Spleen (tissue), 11 donors: ENCODE results near the gene RNF212. TPM values are rescaled to one million over a fixed set of nuclear protein-coding genes. Genes with fewer than 3 reads are reported as not detected.

Experiments
- DNase-seq: peaks from one replicate; pipeline ENCODE4 v3.0.0-alpha.2; 2020
- H3K27ac ChIP-seq, 8 donors: fragments of 200-600 bp; sonication (generic) in 7 of 8; 1 replicate in 4 of 8; 2 replicates in 4 of 8; pipeline versions ENCODE4 v1.5.0 to v1.8.0; 2016 to 2021; ENCODE audit warnings: inconsistent platforms in 4 of 8, mild to moderate bottlenecking in 4 of 8, moderate library complexity in 1 of 8
- H3K27me3 ChIP-seq, 7 donors: fragments of 200-600 bp; sonication (generic) in 6 of 7; replicated peaks in 1 of 7; 1 replicate in 4 of 7; 2 replicates in 3 of 7; pipeline versions ENCODE4 v1.5.0 to v1.8.0; 2016 to 2021; ENCODE audit warnings: inconsistent platforms in 3 of 7, mild to moderate bottlenecking in 1 of 7
- H3K36me3 ChIP-seq, 6 donors: fragments of 200-600 bp; sonication (generic) in 5 of 6; 1 replicate in 4 of 6; 2 replicates in 2 of 6; pipeline versions ENCODE4 v1.5.0 to v1.8.0; 2016 to 2021; ENCODE audit warnings: inconsistent platforms in 2 of 6
- H3K4me1 ChIP-seq, 6 donors: fragments of 200-600 bp; sonication (generic) in 5 of 6; 1 replicate in 3 of 6; 2 replicates in 3 of 6; pipeline versions ENCODE4 v1.5.0 to v1.8.0; 2016 to 2021; ENCODE audit warnings: inconsistent platforms in 3 of 6
- H3K4me3 ChIP-seq, 8 donors: fragments of 200-600 bp; sonication (generic) in 7 of 8; 1 replicate in 4 of 8; 2 replicates in 4 of 8; pipeline versions ENCODE4 v1.5.0 to v1.8.0; 2016 to 2021; ENCODE audit warnings: inconsistent platforms in 4 of 8, mild to moderate bottlenecking in 4 of 8, moderate library complexity in 2 of 8
- H3K9me3 ChIP-seq, 8 donors: fragments of 200-600 bp; sonication (generic) in 7 of 8; 1 replicate in 4 of 8; 2 replicates in 4 of 8; pipeline versions ENCODE4 v1.5.0 to v1.8.0; 2016 to 2021; ENCODE audit warnings: inconsistent platforms in 4 of 8
- CTCF ChIP-seq, 11 experiments: fragments of 200-600 bp in 7 of 11; fragments of 450-650 bp in 4 of 11; sonication (generic) in 4 of 11; IDR thresholded peaks in 8 of 11; conservative IDR thresholded peaks in 3 of 11; 1 replicate in 7 of 11; 2 replicates in 4 of 11; pipeline versions ENCODE4 v1.4.0 to v1.8.0; 2016 to 2021; ENCODE audit warnings: antibody characterized with exemption in 11 of 11, inconsistent platforms in 4 of 11, mild to moderate bottlenecking in 1 of 11
- POLR2A ChIP-seq, 3 donors: fragments of 450-650 bp; IDR thresholded peaks; one replicate each; pipeline ENCODE4 v1.5.1; 2017; ENCODE audit warnings: antibody characterized with exemption in 3 of 3, mild to moderate bottlenecking in 1 of 3
- POLR2AphosphoS5 ChIP-seq, 3 donors: sonication (generic); formaldehyde crosslinking; IDR thresholded peaks; one replicate each; pipeline ENCODE4 v1.5.1; 2017; ENCODE audit warnings: antibody characterized with exemption in 3 of 3
- WGBS, 5 donors: extraction: QIAGEN DNeasy Blood & Tissue Kit in 3 of 5; methylation state at CpG; one replicate each; pipeline versions ENCODE4 v1.1.5 to v1.1.7; 2013 to 2018; 5-methylcytosine and 5-hydroxymethylcytosine counted together
- intact Hi-C: fragments of 100-400 bp; cut with DNase I; formaldehyde crosslinking; loops from one replicate; pipeline ENCODE4 v1.15.0; 2023; ENCODE audit warnings: low total_unique reads
- polyA plus RNA-seq, 3 donors: library from polyadenylated mRNA; stranded (reverse); fragments of 200-250 nt; gene quantifications; one replicate each; pipeline ENCODE4 v1.2.1, GENCODE V29; 2013
- total RNA-seq, 7 donors: library from RNA; depleted of rRNA in 3 of 7; stranded (reverse); fragments of >200 nt in 3 of 7; fragmentation: NEBNext Ultra II Directional in 4 of 7; extraction: Animal tissue kit (Norgen Biotek cat#: 25700) in 4 of 7; gene quantifications; one replicate each; pipeline versions ENCODE4 v1.1.0 to v1.2.1, GENCODE V29; 2016 to 2021
- donor health status: healthy with polysubstance abuse.
- donor health status: DM: no; HTN: no; CAD: no; lungs with moderate emphysema.
- donor health status: DM: no; HTN: no; CAD: no.
- donor health status: Bipolar disorder and iron deficiency.
- donor health status: healthy.
- donor health status: DM: no; HTN: no; CAD: no.
- donor health status: DM: yes; HTN: yes; CAD: no.

RNF212 gene
- total and polyA plus RNA-seq, 10 donors, result 0.46 to 5.6 (median 2.2) TPM

GRCh38 chr4:1040344-1041146, 72.8 kb downstream of the RNF212 start:
- H3K4me3 ChIP-seq, result no peak overlapping the region
- H3K36me3 ChIP-seq, result no peaks in the 10 kb centered on the region
- no peaks in the 10 kb centered on the region for H3K9me3 ChIP-seq
- intact Hi-C loops, result no loop called here
- DNase-seq, result no peak
- H3K4me1 ChIP-seq, result peaks cover 0 to 13% (median 1%) of the 10 kb centered on the region in 6 donors
- peaks cover 0 to 55% (median 20%) of the 10 kb centered on the region in 7 donors for H3K27me3 ChIP-seq
- WGBS, 5 donors, result 85 to 95% (median 87%) methylated on average over 6 to 21 of the region's 21 CpGs
- no peak overlapping the region for H3K27ac ChIP-seq
- TF ChIP-seq POLR2A (IDR thresholded peaks at IDR 0.05) (no peak), CTCF (IDR thresholded peaks at IDR 0.05 in 8 of 11, conservative IDR thresholded peaks at IDR 0.05 in 3 of 11) (no peak), POLR2AphosphoS5 (IDR thresholded peaks at IDR 0.05) (no peak)

GRCh38 chr4:1039493-1040343, 73.6 kb downstream of the RNF212 start:
- H3K27ac ChIP-seq, result no peak overlapping the region
- H3K27me3 ChIP-seq, result peaks cover 0 to 55% (median 15%) of the 10 kb centered on the region in 7 donors
- TF ChIP-seq POLR2AphosphoS5 (IDR thresholded peaks at IDR 0.05), result no peak
- no peak for TF ChIP-seq POLR2A (IDR thresholded peaks at IDR 0.05)
- TF ChIP-seq CTCF (IDR thresholded peaks at IDR 0.05 in 8 of 11, conservative IDR thresholded peaks at IDR 0.05 in 3 of 11), result no peak

DNA sequence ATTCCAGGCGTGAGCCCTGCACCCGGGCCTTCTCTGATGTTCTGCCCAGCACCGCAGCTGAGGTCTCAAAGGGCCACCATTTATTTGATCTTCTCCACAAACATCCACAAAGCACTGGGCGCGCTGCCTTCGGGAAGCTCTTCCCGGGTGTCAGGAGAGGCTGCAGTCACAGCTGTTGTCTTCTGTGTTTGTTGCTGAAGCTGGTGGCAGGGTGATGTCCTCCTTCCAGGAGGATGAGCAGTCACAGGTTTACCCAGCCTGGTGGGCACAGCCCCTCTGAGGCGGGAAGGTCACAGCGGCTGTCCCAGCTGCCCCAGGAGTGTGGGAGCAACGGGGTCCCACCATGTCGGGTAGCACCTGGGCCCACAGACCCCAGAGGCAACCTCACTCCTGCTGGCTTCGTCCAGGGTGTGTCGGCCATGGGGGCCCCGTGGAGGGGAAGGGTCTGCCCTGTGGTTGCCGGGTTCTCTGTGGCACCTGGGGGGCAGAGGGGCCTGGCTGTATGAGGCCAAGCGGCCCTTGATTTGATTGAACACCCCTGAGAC, 74.3 kb downstream of the RNF212 start:
- WGBS, 5 donors, result 88 to 90% (median 89%) methylated on average over 7 to 16 of the region's 16 CpGs
- no peak overlapping the region for H3K27ac ChIP-seq
- no peaks in the 10 kb centered on the region for H3K36me3 ChIP-seq
- no peak for DNase-seq
- H3K27me3 ChIP-seq, result peaks cover 0 to 55% (median 9%) of the 10 kb centered on the region in 7 donors
- no peaks in the 10 kb centered on the region for H3K9me3 ChIP-seq
- intact Hi-C loops, result no loop called here
- H3K4me1 ChIP-seq, result peaks cover 0 to 12% (median 1%) of the 10 kb centered on the region in 6 donors
- TF ChIP-seq POLR2AphosphoS5 (IDR thresholded peaks at IDR 0.05) (no peak), POLR2A (IDR thresholded peaks at IDR 0.05) (no peak), CTCF (IDR thresholded peaks at IDR 0.05 in 8 of 11, conservative IDR thresholded peaks at IDR 0.05 in 3 of 11) (no peak)
- no peak overlapping the region for H3K4me3 ChIP-seq

More at GRCh38 chr4:1039493-1040343, 73.6 kb downstream of the RNF212 start:
- DNase-seq, result no peak
- WGBS, 5 donors, result 80 to 85% (median 83%) methylated on average over 17 to 20 of the region's 20 CpGs
- H3K4me3 ChIP-seq, result no peak overlapping the region
- intact Hi-C loops, result no loop called here
- no peaks in the 10 kb centered on the region for H3K36me3 ChIP-seq
- H3K4me1 ChIP-seq, result peaks cover 0 to 13% (median 1%) of the 10 kb centered on the region in 6 donors
- no peaks in the 10 kb centered on the region for H3K9me3 ChIP-seq
